AG08395 (cell line): ENCODE data around the gene MAGEA9.
"Not testable (repeated sequence)": the region's sequence is repeated elsewhere in the genome, so short reads cannot be mapped to it uniquely, and the experiment has no call there.

Experiments
- DNase-seq: peaks from one replicate; pipeline ENCODE4 v3.0.0; 2012; ENCODE audit warnings: mixed read lengths, low spot score

The MAGEA9 gene, protein sequence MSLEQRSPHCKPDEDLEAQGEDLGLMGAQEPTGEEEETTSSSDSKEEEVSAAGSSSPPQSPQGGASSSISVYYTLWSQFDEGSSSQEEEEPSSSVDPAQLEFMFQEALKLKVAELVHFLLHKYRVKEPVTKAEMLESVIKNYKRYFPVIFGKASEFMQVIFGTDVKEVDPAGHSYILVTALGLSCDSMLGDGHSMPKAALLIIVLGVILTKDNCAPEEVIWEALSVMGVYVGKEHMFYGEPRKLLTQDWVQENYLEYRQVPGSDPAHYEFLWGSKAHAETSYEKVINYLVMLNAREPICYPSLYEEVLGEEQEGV

DNA sequence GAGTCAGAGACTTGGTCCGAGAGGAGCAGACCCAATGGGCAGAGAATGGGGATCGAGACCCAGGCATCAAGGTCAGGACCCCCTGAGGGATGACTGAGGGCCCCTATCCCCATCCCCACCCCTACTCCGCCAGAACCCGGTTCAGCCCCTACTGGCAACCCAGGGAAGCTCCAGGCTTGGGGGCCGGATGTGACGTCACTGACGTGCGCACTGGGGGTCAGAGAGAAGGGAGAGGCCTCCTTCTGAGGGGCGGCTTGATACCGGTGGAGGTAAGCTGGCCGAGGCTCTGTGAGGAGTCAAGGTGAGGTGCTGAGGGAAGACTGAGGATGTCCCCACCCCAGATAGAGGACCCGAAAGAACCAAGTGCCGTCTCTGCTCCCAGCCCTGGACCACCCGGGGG, at the start of gene MAGEA9:
MAGEA9 (plus strand) TSS at position 204 of the 400 bp plus-strand sequence. CDS start 4,281 bp downstream, outside the sequence.
- DNase-seq: not testable (repeated sequence)

DNA sequence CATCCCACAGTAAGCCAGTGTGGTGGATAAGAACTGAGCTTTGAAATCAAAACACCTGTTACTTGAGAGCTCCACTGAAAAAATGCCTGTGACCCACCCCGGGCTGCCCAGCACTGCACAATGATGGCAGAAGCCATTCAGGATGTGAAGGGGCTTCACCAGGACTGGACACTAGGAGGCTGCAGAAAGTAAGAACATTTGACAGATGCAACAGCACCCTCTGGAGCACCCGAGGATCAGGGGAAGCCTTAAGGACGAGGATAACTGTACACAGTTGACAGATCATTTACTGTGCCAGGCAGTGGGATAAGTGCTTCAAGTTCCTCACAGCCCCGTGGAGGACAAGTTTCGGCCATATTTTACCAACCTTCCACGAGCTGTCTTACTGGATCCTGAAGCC, 39.5 kb upstream of the MAGEA9 start:
- DNase-seq: not testable (repeated sequence)

DNA sequence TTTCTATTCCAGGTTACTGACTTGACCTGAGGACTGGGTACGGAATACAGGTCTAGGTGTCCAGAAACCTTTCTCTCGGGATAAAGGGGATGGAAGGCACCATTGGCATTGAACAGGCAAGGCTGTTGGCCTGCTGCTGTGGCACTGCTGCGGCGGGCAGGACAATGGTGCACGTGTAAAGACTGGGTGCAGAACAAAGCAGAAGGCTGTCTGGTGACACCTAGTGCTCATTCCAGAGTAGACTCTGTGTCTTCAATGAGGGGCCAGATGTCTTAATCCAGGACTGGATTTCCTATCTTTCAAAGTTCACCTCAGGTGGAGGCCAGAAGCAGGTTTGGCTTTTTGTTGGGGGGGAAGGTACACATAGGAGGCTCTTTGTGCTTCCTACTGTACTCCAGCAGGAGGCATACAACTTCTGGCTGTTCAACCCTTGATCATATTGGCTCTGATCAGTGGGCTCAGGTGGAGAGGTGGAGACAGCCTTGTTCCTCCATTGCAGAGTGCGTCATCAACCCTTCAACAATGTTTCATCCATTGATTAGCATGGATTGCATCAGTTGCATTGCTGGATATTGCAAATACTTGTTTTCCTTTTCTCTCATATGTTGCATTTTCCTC, 35.2 kb upstream of the MAGEA9 start:
- DNase-seq: not testable (repeated sequence)

DNA sequence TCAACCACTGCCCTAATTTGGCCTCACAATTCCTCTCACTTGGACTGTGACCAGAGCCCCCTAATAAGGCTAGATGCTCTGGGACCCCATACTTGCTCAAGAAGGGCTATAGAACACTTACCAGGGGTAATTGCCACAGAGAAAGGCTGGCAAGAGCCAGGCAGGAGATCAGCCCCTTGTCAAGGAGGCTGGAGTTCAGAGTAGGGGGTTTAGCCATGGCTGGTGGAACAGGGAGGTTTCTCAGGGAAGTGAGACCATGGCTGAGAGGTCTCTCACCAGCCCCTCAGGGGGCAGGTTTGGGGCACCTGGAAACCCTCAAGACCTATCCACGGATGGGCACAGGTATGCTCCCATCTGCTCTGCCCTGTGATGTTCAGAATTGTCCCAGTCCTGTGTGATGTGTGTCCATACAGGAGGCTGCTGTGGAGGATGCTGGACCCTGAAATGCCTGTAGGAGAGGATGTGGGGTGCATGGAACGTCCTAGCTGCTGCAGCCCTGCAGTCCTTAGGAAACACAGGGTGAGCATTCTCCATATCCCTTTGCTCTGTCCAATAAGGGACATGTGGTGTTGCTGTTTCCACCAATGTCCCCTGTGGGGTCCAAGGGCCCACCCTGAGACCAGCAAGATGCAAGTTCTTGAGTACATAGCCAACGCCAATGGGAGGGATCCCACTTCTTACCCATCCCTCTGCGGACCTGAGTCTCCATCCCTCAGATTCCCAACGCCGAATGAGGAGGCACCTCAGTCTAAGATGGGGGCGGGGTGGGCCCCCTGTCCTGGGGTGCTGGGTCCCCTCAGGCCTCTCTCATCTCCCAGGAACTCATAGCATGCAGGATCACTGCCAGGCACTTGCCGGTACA, 24.3 kb upstream of the MAGEA9 start:
- DNase-seq: no peak

DNA sequence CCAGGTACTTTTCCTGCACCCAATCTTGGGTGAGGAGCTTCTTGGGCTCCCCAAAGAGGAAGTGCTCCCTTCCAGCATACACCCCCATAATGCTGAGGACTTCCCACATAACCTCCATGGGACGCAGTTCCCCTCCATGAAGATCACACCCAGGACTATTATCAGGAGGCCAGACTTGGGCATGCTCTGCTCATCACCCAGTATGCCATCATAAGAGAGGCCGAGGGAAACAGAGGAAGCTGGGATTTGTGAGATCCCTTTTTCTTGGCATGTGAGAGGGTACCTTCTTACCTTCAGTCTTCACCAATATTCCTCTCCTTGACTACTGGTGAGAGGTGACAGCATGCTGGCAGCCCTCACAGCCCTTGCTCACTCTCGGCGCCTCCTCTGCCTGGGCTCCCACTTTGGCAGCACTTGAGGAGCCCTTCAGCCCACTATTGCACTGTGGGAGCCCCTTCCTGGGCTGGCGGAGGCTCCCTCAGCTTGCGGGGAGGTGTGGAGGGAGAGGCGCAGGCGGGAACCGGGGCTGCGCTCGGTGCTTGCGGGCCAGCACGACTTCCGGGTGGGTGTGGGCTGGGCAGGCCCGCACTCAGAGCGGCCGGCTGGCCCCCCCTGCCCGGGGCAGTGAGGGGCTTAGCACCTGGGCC, 23.5 kb upstream of the MAGEA9 start:
- DNase-seq: no peak

DNA sequence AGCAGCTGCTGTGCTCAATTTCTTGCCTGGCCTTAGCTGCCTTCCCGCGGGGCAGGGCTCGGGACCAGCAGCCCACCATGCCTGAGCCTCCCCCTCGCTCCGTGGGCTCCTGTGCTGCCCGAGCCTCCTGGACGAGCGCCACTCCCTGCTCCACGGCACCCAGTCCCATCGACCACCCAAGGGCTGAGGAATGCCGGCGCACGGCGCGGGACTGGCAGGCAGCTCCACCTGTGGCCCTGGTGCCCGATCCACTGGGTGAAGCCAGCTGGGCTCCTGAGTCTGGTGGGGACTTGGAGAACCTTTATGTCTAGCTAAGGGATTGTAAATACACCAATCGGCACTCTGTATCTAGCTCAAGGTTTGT, 23.0 kb upstream of the MAGEA9 start:
- not testable (repeated sequence) for DNase-seq

DNA sequence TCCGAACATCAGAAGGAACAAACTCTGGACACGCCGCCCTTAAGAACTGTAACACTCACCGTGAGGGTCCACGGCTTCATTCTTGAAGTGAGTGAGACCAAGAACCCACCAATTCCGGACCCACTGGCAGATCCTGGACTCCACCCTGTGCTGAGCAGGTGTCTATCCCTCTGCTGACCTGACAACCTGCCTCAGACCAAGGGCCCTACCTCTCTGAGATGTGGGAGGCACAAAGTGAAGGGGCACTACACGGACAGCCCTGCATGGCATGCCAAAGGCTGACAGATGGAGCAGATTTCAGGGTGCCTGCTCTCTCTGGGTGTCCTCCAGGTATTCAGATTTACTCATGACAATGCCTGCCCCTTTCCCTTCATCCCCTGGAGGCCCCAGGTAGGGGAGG, 21.9 kb upstream of the MAGEA9 start:
- no peak for DNase-seq

DNA sequence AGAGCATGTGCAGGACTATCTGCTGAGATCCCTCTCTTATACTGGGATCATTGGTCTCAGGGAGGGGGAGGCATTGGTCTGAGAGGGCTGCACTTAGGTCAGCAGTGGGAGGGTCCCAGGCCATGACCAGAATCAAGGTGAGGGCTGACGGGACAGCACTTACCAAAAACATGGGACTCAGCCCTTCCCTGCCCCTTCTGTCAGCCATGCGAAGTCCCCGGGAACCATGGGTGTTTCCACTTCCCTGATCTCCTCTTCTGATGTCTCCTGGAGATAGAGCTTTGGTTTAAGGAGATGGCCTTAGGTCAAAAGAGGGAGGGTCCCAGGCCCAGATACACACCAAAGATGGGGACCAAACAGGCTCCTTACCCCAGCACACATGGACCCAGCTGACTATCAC, 20.8 kb upstream of the MAGEA9 start:
- no peak for DNase-seq

DNA sequence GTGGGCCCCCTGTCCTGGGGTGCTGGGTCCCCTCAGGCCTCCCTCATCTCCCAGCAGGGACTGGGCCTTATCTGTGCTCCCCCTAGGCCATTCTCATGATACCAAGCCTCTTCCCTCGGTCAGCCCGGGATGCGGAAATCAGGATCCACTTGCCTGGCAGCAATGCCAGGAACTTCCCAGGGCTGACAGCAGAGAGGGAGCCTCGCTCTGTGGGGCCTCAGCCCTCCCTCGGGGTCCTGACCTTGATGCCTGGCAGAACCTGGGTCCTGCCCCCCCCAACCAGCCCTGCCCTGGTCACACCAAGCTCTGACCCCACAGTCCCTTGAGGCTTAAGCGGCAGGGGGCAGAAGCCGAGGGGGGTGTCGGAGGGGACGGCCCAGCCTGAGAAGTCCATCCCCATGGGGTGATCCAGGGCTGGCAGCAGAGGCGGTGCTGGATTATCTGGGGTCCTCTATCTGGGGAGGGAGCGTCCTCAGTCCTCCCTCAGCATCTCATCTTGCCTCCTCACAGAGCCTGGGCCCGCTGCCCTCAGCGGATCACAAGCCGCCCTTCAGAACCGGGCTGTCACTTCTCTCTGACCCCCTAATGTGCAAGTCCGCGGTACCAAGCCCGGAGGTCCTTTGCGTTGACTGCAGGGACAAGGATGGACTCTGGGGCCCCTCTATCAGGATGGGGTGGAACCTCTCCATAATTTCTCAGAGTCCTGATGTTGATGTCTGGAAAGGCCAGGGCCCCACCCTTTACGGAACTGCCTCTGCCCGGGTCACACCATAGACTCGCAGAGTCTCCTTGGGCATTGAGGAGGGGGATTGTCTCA, 19.7 kb upstream of the MAGEA9 start:
- DNase-seq: not testable (repeated sequence)

DNA sequence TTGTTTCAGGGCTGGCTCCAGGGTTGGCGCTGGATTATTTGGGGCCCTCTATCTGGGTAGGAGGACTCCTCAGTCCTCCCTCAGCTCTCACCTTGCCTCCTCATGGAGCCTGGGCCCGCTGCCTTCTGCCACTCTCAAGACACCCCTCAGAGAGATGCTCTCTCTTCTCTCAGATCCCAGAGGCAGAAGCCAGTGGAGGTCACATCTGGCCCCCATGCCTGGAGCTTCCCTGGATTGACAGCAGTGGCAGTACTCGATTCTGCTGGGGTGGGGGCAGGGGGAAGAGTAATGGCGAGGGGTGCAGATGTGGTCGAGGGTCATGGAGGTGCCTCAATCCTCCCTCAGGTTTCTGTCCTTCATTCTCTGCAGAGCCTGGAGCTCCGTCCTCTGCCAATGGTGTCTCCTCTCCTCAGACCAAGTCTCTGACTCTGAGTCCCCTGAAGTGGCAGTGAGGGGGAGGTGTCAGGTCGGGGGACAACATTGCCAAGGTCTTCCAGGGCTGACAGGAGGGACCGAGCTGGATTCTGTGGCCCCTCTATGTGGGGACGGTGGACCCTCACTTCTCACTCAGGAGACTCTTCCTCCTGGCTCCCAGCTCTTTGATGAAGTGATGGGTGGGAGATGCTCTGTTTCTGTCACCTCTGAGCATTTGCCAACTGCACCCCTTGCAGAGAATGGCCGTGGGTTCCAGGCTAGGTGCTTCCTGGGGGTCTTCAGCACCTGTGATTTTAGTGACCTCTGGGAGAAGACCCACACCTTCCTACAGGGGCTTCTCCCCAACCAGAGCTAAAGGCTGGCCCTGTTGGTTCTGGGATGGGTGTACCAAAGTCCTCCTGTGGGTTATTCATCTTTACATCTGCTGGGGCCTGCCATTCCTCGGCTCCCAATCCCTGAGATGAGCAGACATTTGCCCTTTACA, 18.8 kb upstream of the MAGEA9 start:
- no peak for DNase-seq

DNA sequence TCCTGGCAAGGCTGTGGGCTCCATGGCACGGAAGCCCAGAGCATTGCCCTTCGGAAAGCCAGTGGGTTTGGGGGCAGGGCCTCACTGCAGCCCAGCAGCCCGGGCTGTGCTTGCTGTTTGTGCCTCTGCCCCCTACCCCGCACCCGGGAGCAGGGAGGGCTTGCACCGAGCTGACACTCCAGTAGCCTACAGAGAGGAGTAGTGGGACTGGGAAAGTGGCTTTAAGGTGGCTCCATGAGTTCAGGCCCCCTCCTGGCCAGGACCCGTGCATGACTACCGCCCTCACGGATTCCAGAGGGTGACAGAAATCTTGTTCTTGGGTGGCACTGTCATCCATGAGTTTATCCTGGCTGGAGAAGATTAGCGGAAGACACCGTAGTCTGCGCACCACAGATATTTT, 11.4 kb upstream of the MAGEA9 start:
- not testable (repeated sequence) for DNase-seq

DNA sequence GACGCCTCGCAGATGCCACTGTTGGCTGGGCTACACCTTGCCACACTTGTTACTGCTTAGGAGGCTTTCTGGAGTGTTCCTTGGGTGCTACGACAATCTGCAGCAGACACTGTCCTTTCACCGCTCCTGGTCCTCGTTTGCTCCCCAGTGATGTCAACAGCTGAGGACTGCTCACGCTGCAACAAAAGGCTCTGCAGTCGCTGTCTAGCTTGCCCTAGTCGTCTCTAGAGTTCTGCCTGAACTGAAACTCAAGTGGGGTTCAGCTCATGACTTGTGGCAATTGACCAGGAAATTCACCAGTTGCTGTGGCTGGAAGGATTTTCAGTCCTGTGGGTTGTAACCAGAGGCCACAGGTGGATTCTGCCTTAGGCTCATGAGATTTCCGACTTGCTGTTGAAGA, 8.7 kb upstream of the MAGEA9 start:
- not testable (repeated sequence) for DNase-seq

DNA sequence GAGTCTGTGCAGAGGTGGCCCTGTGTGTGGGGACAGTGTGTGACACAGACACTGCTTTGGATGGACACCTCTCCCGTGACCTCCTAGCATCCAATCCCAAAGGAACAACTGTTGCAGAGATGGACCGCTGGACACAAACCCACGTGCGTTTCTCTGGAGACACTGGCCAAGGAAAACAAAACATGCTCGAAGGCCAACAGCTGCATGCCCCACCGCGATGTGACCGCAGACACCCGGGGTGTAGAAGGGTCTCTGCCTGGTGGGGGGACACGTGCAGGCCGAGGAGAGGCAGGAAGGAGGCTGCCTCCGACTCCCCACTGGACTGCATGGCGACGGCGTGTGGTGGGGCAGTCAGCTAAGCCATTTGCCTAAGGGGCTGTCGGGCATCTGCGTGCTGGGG, 8.0 kb upstream of the MAGEA9 start, which contains the start of gene HSFX1:
HSFX1 (plus strand) TSS at position 301 of the 400 bp plus-strand sequence. CDS start 614 bp downstream, outside the sequence.
- not testable (repeated sequence) for DNase-seq

DNA sequence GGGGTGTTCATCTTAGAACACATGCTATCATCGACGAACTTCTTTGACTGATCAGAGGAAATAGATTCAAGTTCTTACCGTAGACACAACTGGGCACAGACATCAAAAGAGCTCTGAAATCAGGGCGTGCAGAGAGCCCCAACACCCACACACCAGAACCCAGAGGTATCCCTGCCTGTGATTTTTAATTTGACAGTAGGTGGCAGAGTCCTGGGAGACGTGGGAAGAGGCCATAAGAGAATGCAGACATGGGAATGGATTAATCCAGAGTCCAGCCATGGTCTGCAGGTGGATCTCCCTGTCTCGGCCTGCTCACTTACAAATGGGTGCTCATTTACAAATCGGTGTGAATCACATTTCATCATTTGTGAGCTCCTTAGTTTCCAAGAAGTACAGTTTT, 3.7 kb upstream of the MAGEA9 start:
- not testable (repeated sequence) for DNase-seq

DNA sequence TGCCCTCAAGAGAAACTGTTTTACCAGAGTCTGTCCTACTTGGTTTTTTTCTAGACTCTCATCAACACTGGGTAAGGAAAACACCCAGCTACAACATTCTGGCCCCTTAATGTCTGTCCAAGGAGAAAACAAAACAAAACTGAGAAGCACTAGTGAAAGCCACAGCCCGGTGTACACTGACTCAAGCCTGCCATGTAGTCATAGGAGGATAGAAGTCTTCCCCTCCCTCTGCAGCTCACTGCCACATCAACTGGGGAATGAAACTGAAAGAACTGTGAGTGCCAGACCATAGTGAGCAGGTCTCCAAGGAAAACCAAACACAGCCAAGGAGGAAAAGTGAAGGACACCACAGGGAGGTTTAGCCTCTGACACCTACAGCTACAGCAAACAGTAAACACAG, 13.8 kb downstream of the MAGEA9 start:
- DNase-seq: not testable (repeated sequence)

DNA sequence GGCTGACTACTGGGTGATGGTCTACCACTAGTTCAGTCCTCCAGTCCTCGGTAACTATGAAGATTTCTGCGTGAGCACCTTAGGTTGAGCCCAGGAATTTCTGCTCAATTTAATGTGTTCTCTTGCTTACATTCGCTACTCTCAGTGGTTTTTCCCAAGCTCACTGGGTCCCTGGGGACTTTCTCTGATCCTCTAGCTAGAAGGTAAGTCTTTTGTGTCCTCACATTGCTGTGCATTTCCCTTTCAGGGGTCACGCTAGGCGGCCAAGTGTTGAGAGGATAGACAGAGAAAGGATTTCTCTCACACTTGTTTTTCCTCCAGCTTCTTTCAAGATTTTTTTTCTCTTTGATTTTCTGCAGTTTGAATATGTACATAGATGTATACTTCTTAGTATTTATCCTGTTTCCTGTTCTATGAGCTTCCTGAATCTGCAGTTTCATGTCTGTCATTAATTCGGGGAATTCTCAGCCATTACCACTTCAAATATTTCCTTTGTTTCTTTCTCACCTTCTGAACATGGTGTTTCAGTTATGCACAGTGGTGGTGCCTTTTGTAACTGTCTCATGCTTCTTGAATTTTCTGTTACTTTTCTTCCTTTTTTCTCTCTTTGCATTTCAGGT, 17.5 kb downstream of the MAGEA9 start:
- no peak for DNase-seq

DNA sequence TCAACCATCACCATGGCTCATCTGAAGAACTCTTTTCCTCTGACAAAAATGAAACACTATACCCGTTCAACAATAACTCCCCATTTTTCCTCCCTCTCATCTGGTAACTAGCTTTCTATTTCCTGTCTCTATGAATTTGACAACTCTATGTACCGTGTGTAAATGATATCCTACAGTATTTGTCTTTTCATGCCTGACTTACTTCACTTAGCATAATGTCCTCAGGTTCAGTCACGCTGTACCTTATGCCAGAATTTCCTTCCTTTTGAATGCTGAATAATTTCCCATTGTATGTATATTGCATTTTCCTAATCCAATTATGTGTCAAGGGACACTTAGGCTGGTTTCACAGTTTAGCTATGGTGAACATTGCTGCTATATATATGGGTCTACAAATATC, 18.2 kb downstream of the MAGEA9 start:
- DNase-seq: no peak

DNA sequence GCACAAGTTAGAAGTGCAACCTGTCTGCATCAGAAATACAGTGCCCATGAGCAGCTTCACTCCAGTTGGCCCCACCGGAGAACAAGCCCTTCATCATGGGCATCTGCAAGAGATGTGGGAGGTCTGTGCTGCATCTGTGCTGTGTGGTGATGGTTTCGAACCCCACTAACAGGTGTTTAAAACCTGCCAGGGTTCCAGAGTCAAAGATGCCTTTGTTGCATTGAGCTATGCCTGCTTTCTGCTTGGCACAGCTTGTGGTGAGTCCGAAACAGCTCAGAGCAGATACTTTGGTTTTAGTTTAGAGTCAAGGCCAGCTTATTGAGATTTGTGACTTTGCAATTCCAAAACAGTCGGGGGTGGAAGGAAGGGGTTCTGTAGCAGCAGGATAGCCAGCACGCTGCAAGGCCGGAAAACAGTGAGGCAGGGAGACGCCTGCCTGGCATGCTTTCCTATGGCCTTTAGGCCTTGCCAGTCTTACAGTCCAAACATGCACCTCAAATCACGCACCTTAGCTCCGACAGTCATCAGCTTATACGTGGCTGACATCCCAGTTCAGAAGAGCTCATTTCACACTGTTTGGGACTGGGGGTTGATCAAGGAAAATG, 21.8 kb downstream of the MAGEA9 start:
- DNase-seq: no peak

DNA sequence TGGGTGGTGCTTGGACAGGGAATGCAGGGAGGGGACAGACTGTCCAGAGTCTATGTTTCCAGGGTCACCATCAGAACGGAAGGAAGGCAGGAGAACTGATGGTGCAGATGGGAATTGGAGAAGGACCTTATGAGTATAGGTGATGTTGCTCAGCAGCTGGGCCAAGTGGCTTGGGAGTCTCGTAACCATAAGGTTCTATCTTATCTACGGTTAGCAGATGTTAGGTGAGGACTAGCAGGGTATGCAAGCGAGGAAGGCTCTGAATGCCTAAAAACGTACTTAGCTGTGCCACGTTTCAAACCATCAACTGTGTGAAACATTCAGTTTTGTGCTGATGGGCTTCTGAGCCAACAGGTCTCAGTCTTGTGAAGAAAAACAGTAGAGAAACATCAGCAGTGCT, 22.4 kb downstream of the MAGEA9 start:
- DNase-seq: no peak
